ENCODE measurements around the gene CHRNA1. TPM values are rescaled to one million over a fixed set of nuclear protein-coding genes. Genes with fewer than 3 reads are reported as not detected.

Gene CHRNA1
- polyA plus RNA-seq, 3 donors, result 3.4 to 4.7 (median 4.1) TPM

DNA sequence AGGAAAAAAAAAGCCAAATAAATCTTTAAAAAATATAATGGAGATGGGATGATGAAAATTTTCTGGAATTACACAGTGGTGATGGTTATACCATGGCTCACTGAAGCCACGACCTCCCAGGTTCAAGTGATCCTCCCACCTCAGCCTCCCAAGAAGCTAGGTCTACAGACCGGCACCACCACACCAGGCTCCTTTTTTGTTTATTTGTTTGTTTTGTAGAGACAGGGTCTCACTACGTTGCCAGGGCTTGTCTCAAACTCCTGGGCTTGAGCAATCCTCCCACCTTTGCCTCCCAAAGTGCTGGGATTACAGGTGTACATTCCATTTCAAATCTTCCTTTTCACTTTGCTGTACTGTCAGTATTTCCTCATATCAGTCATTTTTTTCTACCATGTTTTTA lies 61.7 kb downstream of the CHRNA1 start:
- no peak for DNase-seq (ENCODE audit: extremely low read depth in 1 of 11, low read depth in 9 of 11, low spot score in 4 of 11)

DNA sequence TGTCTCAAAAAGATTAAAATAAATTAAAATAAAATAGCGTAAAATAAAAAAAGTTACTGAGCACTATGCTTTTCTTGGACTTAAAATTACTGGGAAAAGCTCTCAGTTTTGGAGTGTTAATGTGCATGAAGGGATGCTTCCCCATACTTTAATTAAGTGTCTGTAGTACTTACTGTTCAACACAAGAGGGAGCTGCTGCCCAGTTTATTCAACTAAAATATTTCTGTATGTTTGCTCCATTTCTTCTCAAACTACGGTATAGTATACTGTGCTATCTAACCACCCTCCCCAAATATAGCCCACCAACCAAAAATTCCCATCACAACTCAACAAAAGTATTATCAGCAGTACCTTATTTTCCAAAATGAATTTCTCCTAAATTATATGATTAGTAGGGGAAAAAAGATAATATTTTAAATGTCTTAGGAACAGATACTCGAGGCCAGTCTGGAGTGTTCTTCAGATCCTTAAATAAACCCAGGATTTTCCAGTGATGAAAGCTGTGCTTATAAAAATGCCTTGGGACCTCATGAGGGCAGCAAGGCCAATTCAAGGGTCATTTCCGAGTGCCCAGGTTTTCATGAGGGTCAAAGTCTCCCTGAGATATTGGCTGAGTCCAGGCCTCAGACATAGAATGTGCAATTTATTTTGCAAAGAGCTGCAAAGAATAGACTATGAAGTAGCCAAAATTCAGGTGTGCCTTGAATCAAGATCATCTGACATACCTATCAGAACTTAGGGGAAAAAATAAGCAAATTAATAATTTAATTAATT lies 64.1 kb downstream of the CHRNA1 start:
- peak in 6 of 11 donors; percentile 33 to 55 (median 46) for DNase-seq (ENCODE audit: extremely low read depth in 1 of 11, low read depth in 9 of 11, low spot score in 4 of 11)

Other genes with a start within 250 kb of the CHRNA1 start
- gene WIPF1, start 166.7 kb downstream of the CHRNA1 start, polyA plus RNA-seq (ENCODE audit: insufficient read length in 3 of 3), result 10 to 100 TPM; 25.1 to 30.1 (median 25.3) TPM
- 10 to 100 TPM; 24.2 to 40.3 (median 28.9) TPM for gene CHN1, start 240.9 kb upstream of the CHRNA1 start, polyA plus RNA-seq (ENCODE audit: insufficient read length in 3 of 3)

All from renal cortex interstitium (tissue), 11 donors.